HepG2 (cell line): ENCODE measurements around the gene PTPN13. TPM values are rescaled to one million over a fixed set of nuclear protein-coding genes. Genes with fewer than 3 reads are reported as not detected.

Experiments
- ATAC-seq: fragments of 200-7000 bp; cut with Tn5 transposase; 3 replicates; pipeline ENCODE4 v1.9.1; 2020; ENCODE audit warnings: mild to moderate bottlenecking, moderate library complexity
- BruUV-seq: library from RNA; stranded (reverse); fragments of 400-500 nt; replicated peaks from 2 replicates; lab custom pipeline; 2021; lab: Mats Ljungman, UMichigan
- CTCF ChIA-PET: fragments of 300-600 bp; formaldehyde crosslinking; extraction: SDS; loops from one replicate; lab custom pipeline; 2021; ENCODE audit warnings: low total read pairs, inconsistent platforms, low intra/inter-chr PET ratio; lab: Yijun Ruan, JAX
- POLR2A ChIA-PET: fragments of 350-600 bp; sonication (Branson Sonifier 250); formaldehyde crosslinking; loops from one replicate; lab custom pipeline; 2020; ENCODE audit warnings: antibody characterized with exemption, inconsistent platforms; lab: Yijun Ruan, JAX
- DNase-seq: peaks from one replicate; pipeline ENCODE4 v3.0.0-alpha.2; 2015; ENCODE audit warnings: low spot score
- FAIRE-seq: peaks from 3 replicates; lab custom pipeline; 2011; peaks lifted over from hg19 to GRCh38; lab: Jason Lieb, UNC
- H2AFZ ChIP-seq: one replicate; pipeline ENCODE4 v1.6.1; 2011; ENCODE audit warnings: low read length, inconsistent platforms
- H3K27ac ChIP-seq: fragments of 300-600 bp; 3 replicates; pipeline ENCODE4 v1.8.0; 2011; ENCODE audit warnings: mixed run types, mild to moderate bottlenecking, mixed read lengths, low read length, inconsistent platforms; ENCODE audit not compliant: insufficient read depth; ENCODE audit errors: extremely low read length
- H3K27me3 ChIP-seq, 2 experiments: fragments of 200-600 bp in 1 of 2; 2 replicates in 1 of 2; 3 replicates in 1 of 2; pipeline versions ENCODE4 v1.6.0 to v1.8.0; 2011; ENCODE audit warnings: low read length in 2 of 2, mild to moderate bottlenecking in 2 of 2, moderate library complexity in 2 of 2, inconsistent platforms in 1 of 2; ENCODE audit not compliant: insufficient read depth in 2 of 2, control insufficient read depth in 1 of 2
- H3K36me3 ChIP-seq, 2 experiments: fragments of 200-600 bp in 1 of 2; replicated peaks in 1 of 2; 2 replicates in 1 of 2; 3 replicates in 1 of 2; pipeline versions ENCODE4 v1.5.1 to v1.8.0; 2011; ENCODE audit warnings: low read length in 2 of 2, inconsistent platforms in 1 of 2; ENCODE audit not compliant: insufficient read depth in 2 of 2, control insufficient read depth in 1 of 2
- H3K4me1 ChIP-seq: 2 replicates; pipeline ENCODE4 v1.5.1; 2012; ENCODE audit warnings: low read length, inconsistent platforms; ENCODE audit not compliant: insufficient read depth
- H3K4me2 ChIP-seq: 2 replicates; pipeline ENCODE4 v1.6.0; 2011; ENCODE audit warnings: low read depth, low read length, inconsistent platforms
- H3K4me3 ChIP-seq, 3 experiments: fragments of 200-600 bp in 1 of 3; sonication (generic), shearing (Covaris generic) in 1 of 3; replicated peaks in 1 of 3; 2 replicates each; pipeline ENCODE4 v1.5.1; 2011 to 2016; ENCODE audit warnings: low read length in 3 of 3, inconsistent platforms in 2 of 3, low read depth in 2 of 3, mild to moderate bottlenecking in 2 of 3, control low read depth in 1 of 3, mixed read lengths in 1 of 3; ENCODE audit not compliant: insufficient read depth in 1 of 3
- H3K79me2 ChIP-seq: one replicate; pipeline ENCODE4 v1.6.1; 2011; ENCODE audit warnings: low read length, inconsistent platforms; ENCODE audit not compliant: insufficient read depth
- H3K9ac ChIP-seq: 2 replicates; pipeline ENCODE4 v1.6.0; 2011; ENCODE audit warnings: mild to moderate bottlenecking, low read depth, low read length, inconsistent platforms; ENCODE audit not compliant: insufficient read depth
- H3K9me3 ChIP-seq: 2 replicates; pipeline ENCODE4 v1.5.1; 2012; ENCODE audit warnings: mild to moderate bottlenecking, low read length
- H4K20me1 ChIP-seq: 2 replicates; pipeline ENCODE4 v1.6.0; 2011; ENCODE audit warnings: inconsistent platforms, mild to moderate bottlenecking, low read length, moderate library complexity; ENCODE audit not compliant: insufficient read depth
- ARNTL ChIP-seq: sonication (generic); formaldehyde crosslinking; IDR thresholded peaks from 2 replicates; pipeline ENCODE4 v1.4.0; 2020; ENCODE audit warnings: mild to moderate bottlenecking, missing genetic modification reagents
- FOXK1 ChIP-seq: sonication (generic); formaldehyde crosslinking; IDR thresholded peaks from 2 replicates; pipeline ENCODE4 v1.4.0; 2020; ENCODE audit warnings: low read depth, missing genetic modification reagents, borderline replicate concordance
- KAT8 ChIP-seq: IDR thresholded peaks from 2 replicates; pipeline ENCODE4 v1.6.1; 2016; ENCODE audit warnings: missing genetic modification reagents, missing compliant biosample characterization
- SETDB1 ChIP-seq: sonication (generic); formaldehyde crosslinking; IDR thresholded peaks from 2 replicates; pipeline ENCODE4 v1.5.1; 2020; ENCODE audit warnings: missing genetic modification reagents, mild to moderate bottlenecking, borderline replicate concordance
- ZNF180 ChIP-seq: sonication (generic); formaldehyde crosslinking; IDR thresholded peaks from 2 replicates; pipeline ENCODE4 v1.4.0; 2020; ENCODE audit warnings: low read depth, missing genetic modification reagents, borderline replicate concordance
- ZNF275 ChIP-seq: sonication (generic); formaldehyde crosslinking; IDR thresholded peaks from 2 replicates; pipeline ENCODE4 v1.8.0; 2022; ENCODE audit warnings: missing genetic modification reagents, mild to moderate bottlenecking, inconsistent platforms, borderline replicate concordance
- ZNF652 ChIP-seq: IDR thresholded peaks from 2 replicates; pipeline ENCODE4 v1.6.1; 2016; ENCODE audit warnings: low read depth, borderline replicate concordance
- WGBS: methylation state at CpG from one replicate; pipeline ENCODE4 v1.1.6; 2017; ENCODE audit warnings: low lambda C conversion rate; 5-methylcytosine and 5-hydroxymethylcytosine counted together
- in situ Hi-C: cut with HindIII; loops from 2 replicates; pipeline ENCODE4 v1.10.0; 2017; ENCODE audit warnings: low pct_unique_long_range_greater_than_20kb; ENCODE audit not compliant: extremely low pct_ligation_motif_present
- intact Hi-C: fragments of 100-400 bp; cut with micrococcal nuclease; formaldehyde crosslinking; loops from one replicate; pipeline ENCODE4 v1.10.0; 2022; ENCODE audit not compliant: unreplicated experiment
- polyA plus RNA-seq, 8 experiments: library from polyadenylated mRNA; depleted of rRNA in 3 of 8; stranded (reverse) in 7 of 8; unstranded in 1 of 8; fragments of >200 nt; fragmentation: Illumina TruSeq in 4 of 8; extraction: Trizol in 4 of 8; gene quantifications; 2 replicates each; pipeline versions ENCODE4 v1.2.1 to v1.2.3, GENCODE V29; 2011 to 2016; ENCODE audit warnings: low read depth in 4 of 8, missing spikeins in 1 of 8, mixed read lengths in 1 of 8; ENCODE audit not compliant: insufficient read depth in 1 of 8
- total RNA-seq, 5 experiments: library from RNA; depleted of rRNA; stranded (reverse); fragments of >200 nt; fragmentation: Illumina TruSeq; extraction: Trizol; gene quantifications; 2 replicates each; pipeline ENCODE4 v1.2.3, GENCODE V29; 2016; ENCODE audit warnings: low read depth in 1 of 5
- TF ChIP-seq, protein P1 (sequence below): sonication (generic); formaldehyde crosslinking; IDR thresholded peaks from 2 replicates; pipeline ENCODE4 v1.5.1; 2020; ENCODE audit warnings: mild to moderate bottlenecking, missing genetic modification reagents, borderline replicate concordance

The PTPN13 gene
- total and polyA plus RNA-seq, 2 of the 13 experiments (the other 11 are each of a cell fraction or from before 2014, with no cell fraction given): not detected

- H3K9ac ChIP-seq: no peak overlapping the region
- no peaks in the 10 kb centered on the region for H3K4me1 ChIP-seq
- ATAC-seq (no peak), DNase-seq (no peak), FAIRE-seq (no peak)
- TF ChIP-seq ARNTL (CRISPR knock-in tag) (no peak), SETDB1 (CRISPR knock-in tag) (no peak), ZNF652 (CRISPR knock-in tag) (no peak), KAT8 (CRISPR knock-in tag) (no peak), ZNF275 (CRISPR knock-in tag) (no peak), ZNF180 (CRISPR knock-in tag) (no peak), FOXK1 (CRISPR knock-in tag) (no peak)
- TF ChIP-seq, protein P1, sequence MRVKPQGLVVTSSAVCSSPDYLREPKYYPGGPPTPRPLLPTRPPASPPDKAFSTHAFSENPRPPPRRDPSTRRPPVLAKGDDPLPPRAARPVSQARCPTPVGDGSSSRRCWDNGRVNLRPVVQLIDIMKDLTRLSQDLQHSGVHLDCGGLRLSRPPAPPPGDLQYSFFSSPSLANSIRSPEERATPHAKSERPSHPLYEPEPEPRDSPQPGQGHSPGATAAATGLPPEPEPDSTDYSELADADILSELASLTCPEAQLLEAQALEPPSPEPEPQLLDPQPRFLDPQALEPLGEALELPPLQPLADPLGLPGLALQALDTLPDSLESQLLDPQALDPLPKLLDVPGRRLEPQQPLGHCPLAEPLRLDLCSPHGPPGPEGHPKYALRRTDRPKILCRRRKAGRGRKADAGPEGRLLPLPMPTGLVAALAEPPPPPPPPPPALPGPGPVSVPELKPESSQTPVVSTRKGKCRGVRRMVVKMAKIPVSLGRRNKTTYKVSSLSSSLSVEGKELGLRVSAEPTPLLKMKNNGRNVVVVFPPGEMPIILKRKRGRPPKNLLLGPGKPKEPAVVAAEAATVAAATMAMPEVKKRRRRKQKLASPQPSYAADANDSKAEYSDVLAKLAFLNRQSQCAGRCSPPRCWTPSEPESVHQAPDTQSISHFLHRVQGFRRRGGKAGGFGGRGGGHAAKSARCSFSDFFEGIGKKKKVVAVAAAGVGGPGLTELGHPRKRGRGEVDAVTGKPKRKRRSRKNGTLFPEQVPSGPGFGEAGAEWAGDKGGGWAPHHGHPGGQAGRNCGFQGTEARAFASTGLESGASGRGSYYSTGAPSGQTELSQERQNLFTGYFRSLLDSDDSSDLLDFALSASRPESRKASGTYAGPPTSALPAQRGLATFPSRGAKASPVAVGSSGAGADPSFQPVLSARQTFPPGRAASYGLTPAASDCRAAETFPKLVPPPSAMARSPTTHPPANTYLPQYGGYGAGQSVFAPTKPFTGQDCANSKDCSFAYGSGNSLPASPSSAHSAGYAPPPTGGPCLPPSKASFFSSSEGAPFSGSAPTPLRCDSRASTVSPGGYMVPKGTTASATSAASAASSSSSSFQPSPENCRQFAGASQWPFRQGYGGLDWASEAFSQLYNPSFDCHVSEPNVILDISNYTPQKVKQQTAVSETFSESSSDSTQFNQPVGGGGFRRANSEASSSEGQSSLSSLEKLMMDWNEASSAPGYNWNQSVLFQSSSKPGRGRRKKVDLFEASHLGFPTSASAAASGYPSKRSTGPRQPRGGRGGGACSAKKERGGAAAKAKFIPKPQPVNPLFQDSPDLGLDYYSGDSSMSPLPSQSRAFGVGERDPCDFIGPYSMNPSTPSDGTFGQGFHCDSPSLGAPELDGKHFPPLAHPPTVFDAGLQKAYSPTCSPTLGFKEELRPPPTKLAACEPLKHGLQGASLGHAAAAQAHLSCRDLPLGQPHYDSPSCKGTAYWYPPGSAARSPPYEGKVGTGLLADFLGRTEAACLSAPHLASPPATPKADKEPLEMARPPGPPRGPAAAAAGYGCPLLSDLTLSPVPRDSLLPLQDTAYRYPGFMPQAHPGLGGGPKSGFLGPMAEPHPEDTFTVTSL (CRISPR knock-in tag): no peak
- POLR2A ChIA-PET: no interaction called here
- H3K4me2 ChIP-seq: no peak overlapping the region
- H3K27ac ChIP-seq: no peak overlapping the region
- H3K27me3 ChIP-seq: no peaks in the 10 kb centered on the region
- no peak overlapping the region for H2AFZ ChIP-seq
- no peaks in the 10 kb centered on the region for H3K36me3 ChIP-seq
- BruUV-seq: no TSS peak
- intact Hi-C loops: no loop called here
- in situ Hi-C loops: no loop called here
- H3K79me2 ChIP-seq: no peaks in the 10 kb centered on the region
- WGBS: 3% methylated on average over 3 of the region's 3 CpGs
- no peaks in the 10 kb centered on the region for H3K9me3 ChIP-seq
- H3K4me3 ChIP-seq: no peak overlapping the region
- no peaks in the 10 kb centered on the region for H4K20me1 ChIP-seq
- CTCF ChIA-PET: no interaction called here
These were observed 110.5 kb downstream of the PTPN13 start for GRCh38 chr4:86704601-86705000.
